ENCODE data around the gene ST6GALNAC6.

Gene ST6GALNAC6

DNA sequence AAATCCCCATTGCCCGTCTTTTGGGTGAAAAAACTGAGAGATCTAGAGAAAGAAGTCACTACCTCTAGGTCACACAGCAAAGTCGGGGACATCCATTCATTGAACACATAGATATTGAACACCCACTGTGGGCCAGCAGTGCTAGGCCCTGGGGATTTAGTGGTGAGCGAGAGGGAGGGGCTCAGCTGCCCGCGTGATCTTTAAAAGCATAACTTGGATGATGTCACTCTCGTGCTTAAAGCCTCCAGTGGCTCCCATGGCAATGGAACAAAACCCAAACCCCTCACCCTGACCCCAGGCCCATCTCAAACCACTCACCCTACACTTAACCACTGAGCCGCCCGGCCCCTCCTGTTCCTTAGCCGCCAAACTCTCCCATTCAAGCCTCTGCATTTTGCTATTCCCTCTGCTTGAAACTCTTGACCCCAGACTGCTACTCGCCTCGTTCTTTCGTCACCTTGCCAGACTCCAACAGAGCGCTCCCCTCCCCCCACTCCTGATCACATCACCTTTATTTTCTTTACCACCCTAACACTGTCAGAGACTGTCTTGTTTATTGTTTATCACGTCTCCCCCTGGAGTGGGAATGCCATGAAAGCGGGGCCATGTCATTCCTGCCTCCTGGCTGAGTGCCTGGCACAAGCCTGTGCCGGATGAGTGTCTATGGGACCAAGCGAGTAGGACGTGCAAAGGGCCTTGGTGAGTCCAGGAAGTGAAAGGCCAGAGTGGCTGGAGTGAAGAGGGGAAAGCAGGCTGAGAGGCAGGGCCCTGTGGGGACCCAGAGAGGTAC lies 31.9 kb upstream of the ST6GALNAC6 start:
- DNase-seq, result no peak

DNA sequence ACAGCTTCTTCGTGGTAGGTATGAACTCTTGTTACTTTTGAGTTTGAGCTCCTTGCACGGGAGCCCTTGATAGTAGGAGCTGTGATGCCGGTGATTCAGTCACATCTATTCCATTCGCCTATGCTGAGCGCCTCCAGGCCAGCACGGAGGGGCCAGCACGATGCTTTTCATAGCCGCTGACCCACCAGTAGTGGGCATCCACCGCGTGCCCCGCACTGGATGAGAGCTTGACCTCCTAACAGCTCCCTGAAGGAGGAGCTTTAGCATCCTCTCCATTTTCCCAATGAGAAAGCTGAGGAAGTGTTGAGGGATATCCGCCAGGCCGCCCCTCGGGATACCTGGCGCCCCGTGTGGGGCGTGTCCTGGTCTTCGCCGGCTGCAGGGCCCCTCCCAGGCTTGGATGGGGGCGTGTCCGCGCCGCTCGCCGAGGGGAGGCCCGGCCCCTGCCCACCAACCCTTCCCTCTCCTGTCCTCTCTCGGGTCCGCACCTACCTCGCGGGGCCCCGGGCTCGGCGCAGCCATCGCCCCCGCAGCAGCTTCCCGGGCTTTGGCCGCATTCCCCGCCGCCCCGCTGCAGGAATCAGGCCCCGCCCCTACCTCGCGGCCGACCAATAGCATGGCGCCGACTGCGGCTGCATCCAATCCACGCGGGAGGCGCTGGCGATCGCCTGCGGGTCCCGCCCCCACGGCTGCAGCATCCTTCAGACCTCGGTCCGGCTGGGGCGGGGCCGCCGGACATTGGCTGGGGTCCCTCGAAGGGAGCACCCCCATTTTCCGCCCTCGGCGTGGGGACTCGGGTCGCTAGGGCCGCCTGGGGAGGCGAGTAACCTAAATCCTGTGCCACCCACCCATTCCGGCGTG lies 31.1 kb upstream of the ST6GALNAC6 start, which contains the start of gene PIP5KL1:
Gene PIP5KL1 (minus strand): TSS at position 547 of the 861 bp plus-strand sequence. CDS start 25 bp downstream, at position 522.
- DNase-seq, result peak; percentile 63

DNA sequence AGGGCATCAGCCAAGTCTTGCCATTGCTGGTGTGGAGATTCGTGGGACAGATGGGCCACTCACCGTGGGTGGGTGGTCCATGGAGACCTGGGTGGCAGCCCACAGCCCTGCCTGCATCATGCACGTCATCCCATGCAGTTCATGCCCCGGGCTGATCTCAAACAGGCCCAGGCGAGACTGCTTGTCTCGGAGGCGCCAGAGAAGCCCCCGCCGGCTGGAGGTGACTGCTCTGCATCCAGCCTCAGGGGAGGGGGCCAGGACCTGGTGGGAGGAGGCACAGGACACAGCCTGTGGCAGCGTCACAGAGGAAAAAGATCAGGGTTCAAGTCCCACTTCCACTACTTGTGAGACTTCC lies 30.2 kb upstream of the ST6GALNAC6 start:
- no peak for DNase-seq

DNA sequence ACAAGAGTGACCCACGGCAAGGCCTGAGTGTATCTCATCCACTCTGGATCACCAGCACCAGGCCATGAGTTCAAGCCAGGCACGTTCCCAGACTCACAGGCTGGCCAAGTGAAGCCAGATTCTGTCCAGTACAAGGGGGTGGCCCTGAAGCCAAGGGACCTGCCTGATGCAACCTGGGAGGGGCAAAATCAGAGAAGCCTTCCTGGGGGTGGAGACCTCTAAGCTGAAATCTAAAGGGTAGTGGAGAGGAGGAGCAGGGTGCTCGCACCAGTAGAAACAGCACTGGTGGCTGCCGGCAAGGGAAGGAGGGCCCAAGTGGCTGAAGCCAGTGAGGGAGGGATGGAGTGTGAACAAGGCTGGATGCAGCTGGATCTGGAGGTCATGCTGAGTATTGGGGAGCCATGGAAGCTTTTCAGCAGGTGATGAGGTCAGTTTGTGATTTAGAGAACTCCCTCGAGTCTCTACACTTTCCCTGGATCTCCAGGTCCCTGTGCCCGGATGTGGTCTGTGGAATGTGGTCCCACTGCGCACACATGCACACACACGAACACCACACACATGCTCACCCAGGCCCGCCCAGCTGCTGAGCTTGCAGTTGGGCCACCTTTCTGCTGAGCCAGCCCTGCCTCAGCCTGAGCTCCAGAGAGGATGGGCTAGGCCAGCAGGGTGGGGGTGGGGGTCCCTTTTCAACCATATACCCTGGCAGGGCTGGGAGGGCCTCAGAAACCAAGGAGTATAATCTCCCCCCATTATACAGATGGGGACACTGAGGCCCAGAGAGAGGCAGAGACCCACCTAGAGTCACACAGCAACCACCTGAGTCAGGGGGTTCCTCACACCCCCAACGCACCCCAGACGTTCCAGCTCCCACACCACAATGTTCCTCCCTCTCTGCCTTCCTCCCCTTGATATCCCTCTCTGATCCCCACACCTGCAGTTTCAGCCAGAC lies 29.5 kb upstream of the ST6GALNAC6 start:
- DNase-seq, result no peak

DNA sequence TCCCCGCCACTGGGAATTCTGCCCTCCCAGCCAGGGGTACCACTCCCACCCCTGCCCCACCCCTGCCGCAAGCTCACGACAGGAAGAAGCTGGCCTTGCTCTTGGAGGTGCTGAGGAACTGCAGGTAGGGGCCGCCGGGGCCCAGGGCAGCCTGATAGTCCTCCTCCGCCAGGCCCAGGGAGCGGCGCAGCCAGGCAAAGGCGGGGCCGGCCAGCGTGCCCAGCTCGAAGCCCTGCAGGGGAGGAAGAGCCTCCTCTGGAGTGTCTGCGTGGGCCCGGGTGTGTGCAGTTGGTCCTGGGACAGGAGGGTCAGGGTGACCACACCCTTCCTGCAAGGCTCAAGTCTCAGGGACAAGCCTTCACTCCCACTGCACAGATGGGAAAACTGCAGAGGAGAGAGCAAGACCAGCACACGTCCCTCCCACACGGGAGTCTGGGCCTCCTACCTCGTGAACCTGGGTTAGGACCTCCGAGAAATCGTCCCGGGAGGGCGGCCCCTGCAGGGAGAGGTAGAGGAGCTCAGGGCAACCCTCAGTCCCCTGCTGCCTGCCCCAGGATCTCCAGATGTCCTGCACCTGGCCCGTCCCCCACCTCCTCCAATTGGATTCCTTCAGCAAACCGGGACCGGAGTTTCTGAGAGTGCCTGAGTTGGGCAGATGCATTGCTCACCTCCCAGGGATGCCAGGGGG lies 28.7 kb upstream of the ST6GALNAC6 start:
- DNase-seq, result no peak

DNA sequence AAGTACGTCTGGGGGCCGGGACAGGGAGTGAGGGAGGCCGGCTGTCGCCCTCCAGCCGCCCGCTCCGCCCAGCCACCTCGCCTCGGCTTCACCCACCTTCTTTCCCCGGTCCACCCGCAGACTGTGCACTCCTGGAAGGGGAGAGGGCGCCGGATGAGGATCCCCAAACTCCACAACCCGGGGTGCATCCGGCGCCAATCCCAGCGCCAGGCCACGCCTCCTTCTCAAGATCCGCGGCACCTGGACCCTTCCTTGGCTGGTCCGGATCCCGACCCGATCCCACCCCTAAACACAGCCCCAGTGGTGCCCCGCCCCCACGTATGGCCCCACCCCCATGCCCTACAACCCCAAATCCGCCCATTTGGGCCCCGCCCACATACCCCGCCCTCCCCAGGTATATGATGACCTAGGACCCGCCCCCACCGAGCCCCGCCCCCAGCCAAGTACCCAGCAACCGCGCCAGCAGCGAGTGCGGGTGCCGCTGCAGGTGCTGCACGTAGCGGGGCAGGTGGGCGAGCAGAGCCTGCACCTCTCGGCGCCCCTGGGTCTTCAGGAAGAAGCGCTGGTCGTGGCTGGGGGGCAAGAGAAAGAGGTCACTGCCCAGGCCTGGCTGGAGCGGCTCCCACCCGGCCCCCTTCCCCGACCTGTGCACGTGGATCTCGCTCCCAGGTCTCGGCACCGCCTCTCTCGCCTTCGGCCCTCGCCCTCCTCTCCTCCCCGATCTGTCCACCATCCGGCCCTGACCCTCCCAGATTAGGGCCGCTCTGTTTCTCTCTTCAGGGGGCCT lies 28.0 kb upstream of the ST6GALNAC6 start:
- DNase-seq, result peak; percentile 67

DNA sequence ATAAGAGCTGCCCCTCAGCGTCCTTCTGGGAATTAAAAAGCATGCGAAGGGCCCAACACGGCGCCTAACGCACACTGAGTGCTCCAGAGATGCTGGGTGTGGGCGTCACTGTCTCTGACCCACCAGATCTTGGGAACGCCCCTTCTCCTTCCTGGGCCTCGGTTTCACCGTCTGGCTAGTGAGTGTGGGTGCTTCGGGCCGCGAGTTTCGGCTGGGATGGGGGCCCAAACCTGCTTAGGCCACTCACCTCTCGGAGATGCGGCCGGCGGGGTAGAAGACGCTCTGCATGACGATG lies 27.4 kb upstream of the ST6GALNAC6 start:
- no peak for DNase-seq

DNA sequence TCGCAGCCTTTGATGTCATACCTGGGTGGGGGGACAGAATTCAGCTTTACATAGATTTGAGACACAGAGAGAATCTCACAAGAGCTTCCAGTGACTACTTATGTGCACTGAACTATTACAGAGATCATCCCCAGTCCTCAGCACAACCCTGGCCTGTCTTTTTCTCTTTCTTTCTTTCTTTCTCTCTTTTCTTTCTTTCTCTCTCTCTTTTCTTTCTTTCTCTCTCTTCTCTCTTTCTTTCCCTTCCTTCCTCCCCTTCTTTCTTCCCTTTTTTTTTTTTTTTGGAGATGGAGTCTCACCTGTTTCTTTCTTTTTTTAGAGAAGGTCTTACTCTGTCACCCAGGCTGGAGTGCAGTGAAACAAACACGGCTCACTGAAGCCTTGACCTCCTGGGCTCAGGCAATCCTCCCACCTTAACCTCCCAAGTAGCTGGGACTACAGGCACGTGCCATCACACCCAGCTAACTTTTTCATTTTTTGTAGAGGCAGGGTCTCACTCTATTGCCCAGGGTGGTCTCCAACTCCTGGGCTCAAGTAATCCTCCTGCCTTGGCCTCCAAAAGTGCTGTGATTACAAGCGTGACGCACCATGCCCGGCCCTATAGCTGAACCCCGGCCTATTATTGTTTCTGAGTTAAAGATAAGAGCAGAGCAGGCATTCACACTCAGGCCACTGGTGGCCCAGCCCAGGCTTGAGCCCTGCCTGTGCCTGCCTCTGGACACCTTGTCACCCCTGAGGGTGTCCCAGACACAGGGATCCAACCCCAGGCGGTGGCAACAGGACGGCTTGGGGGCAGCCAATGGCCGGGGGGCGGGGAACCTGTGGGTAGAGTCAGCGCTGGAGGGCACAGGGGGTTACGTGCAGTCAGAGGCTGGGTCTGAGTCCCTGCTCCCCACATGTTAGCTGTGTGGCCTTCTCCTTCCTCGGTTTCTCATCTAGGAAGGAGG lies 26.8 kb upstream of the ST6GALNAC6 start:
- DNase-seq, result no peak

DNA sequence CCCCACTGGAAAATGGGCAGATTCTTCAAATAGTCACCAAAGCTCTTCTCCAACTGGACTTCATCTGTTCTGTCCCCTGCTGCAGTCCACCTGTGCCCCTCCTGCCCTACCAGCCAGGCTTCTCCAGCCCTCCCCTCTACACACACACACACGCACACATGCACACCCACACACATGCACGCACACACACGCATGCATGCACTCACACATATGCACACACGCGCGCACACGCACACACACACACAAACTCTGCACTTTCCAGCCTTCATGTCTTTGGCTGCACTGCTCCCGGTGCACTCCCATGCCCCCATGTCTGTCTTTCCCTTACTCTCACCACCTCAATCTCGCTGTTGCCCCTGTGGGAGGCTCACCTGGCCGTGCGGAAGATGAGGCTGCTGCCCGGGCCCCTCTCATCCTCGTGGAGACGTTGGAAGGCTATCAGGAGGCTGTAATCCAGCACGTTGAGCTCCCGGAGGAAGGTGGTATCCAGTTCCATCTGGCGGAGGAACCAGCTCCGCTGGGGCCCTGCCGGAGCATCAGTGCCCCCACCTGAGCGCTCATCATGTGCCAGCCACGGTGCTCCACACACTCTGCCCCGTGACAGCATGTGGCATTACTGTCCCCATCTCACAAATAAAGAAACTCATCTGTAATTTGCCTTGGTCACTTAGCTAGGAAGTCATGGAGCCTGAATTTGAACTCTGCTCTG lies 25.5 kb upstream of the ST6GALNAC6 start:
- DNase-seq, result no peak

DNA sequence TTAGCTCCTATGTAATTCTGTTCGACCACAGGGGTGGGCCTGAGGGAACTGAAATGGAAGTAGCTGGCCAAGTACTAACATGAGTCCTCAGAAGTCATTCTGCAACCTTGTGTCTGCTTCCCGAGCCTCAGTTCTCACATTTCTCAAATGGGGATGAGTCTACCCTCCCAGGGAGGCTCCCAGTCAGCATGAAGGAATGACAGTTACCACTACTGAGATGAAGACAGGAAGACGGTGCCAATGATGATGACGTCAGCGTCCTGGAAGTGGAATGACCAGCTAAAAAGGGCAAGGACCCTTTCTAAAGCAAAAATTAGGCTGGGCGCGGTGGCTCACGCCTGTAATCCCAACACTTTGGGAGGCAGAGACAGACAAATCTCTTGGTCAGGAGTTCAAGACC lies 24.4 kb upstream of the ST6GALNAC6 start:
- no peak for DNase-seq

DNA sequence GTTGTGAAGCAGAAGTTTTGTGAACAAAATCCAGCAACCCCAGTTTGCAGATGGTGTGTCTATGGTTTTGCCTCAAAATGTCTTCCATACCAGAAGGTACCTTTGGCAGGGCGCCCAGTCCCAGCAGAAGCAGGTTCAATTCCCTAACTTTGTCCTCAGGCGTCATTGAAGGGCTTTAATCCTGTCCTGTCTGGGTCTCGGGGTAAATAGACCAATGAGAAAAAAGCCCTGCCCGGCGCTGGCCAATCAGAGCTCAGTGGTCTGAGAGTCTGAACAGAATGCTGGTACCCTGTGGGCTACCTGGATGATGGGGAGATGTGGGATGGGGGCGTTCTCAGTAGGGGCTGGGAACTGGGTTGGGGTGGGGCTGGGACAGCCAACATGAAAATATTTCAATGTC lies 23.6 kb upstream of the ST6GALNAC6 start:
- no peak for DNase-seq

DNA sequence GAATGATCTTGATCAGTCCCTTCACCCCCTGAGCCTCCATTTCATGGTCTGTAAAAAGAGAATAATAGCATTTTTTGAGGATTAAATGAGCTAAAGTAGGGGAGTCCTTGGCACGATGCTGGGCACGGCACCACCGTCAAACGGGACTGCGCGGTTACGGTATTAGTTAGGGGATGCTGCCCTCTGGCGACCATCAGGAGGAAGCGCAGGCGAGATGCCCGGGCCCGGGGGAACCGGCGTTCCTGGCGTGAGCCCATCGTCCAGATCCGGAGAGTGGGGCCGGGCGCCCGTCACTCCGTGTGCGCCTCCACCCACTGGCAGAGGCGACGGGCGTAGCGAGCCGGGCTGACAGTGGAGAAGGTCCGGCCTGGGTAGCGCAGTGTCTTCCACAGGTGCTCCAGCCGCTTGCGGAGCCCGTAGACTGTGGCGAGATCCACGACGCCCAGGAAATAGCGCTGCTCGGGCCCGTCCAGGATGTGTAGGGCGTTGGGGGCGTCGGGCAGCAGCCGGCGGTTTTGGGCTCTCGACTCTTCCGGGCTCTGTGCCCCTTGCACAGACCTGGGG lies 22.2 kb upstream of the ST6GALNAC6 start:
- DNase-seq, result peak; percentile 78

DNA sequence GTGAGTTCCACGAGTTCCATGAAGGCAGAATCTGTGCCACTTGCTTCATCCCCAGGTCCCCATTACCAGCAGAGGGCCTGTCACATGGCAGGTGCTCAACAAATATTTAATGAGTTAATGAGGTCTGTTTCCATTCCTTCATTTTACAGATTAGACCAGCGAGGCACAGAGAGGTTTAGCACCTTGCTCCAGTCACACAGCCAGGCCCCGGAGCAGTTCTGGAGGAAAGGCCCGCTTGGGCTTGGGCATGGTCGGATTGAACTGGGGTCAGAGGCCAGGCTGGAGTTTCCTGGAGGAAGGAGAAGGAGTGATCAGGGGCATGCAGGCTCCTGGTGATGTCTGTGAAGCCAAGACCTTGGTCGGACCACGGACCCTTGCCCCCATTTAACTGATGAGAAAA lies 21.4 kb upstream of the ST6GALNAC6 start:
- no peak for DNase-seq

DNA sequence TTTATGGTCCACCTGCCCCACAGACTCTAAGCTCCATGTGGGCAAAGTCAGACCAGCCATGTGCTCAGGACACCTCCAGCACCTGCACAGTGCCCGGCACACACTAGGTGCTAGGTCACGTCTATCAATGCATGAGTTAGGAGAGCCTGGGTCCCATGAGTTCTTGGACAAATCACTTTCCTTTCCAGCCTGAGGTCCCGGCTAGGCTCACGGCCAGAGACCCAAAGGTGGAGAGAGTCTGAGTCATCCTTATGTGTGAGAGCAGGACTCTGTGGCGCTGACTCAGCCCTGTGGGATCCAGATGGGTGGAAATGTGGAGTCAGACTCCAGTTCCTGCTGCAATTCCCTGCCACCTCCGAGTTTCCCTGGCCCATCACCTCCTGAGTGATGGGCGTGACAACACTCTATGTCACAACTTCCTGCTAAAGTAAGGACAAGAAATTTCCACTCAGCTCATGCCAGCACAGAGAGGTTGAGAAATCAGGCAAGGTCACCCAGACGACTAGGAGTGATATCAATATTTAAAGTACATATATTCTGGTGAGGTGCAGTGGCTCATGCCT lies 19.9 kb upstream of the ST6GALNAC6 start:
- no peak for DNase-seq

DNA sequence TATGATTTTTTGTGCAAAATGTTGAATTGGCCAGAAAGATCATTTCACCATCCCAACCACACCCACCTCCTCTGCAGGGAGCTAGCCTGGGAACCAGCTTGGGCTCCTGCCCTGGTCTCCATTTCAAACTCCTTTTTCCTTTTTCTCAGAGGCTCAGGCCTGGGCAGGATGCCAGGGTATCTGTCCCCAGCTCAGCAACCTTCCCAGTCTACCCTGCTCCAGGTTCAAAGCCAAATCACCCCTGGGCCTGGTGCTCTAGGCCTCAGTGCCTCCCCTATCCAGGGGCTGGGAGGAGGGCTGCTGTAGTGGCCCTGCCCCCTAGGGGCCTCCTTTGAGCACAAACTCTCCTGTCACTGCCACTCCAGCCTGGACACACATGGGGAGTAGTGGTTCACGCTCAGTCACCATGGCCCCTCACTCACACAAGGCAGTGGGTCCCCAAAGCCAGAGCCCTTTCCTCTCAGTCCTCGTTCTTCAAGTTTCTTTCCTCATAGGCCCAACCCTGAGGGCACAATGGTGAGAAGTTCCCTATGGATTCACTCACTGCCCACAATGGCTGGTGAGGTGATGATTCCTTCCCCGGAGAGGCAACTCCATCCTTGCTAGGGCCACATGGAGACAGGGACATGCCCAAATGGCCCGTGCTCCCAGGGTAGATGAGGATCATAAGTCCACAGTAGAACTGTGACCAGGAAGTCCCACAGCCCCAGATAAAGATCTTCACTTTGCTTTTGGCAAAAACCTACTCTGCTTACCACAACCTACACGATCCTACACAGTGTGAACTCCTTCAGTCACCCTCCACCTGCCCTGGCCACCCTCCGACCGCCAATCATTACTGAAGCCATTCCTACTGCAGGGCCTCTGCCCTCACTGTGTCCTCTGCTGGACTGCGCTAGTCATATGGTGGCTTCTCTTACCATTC lies 19.0 kb upstream of the ST6GALNAC6 start:
- no peak for DNase-seq

DNA sequence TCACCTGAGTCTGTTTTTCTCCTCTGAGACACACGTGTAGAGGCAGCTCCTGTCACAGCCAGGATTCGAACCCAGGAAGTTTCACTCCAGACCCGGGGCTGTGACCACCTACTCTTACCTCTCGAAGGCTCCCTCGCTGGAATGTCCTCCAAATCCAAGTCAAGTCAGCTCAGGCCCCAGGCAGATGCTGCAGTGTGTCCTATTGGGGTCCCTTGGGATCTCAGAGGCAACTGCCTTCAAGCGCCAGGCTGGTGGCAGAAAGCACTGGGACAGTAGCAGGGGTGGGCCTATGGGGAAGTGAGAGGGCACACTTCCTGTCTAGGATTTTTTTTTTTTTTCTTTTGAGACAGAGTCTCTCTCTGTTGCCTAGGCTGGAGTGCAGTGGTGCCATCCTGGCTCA lies 18.2 kb upstream of the ST6GALNAC6 start:
- no peak for DNase-seq

DNA sequence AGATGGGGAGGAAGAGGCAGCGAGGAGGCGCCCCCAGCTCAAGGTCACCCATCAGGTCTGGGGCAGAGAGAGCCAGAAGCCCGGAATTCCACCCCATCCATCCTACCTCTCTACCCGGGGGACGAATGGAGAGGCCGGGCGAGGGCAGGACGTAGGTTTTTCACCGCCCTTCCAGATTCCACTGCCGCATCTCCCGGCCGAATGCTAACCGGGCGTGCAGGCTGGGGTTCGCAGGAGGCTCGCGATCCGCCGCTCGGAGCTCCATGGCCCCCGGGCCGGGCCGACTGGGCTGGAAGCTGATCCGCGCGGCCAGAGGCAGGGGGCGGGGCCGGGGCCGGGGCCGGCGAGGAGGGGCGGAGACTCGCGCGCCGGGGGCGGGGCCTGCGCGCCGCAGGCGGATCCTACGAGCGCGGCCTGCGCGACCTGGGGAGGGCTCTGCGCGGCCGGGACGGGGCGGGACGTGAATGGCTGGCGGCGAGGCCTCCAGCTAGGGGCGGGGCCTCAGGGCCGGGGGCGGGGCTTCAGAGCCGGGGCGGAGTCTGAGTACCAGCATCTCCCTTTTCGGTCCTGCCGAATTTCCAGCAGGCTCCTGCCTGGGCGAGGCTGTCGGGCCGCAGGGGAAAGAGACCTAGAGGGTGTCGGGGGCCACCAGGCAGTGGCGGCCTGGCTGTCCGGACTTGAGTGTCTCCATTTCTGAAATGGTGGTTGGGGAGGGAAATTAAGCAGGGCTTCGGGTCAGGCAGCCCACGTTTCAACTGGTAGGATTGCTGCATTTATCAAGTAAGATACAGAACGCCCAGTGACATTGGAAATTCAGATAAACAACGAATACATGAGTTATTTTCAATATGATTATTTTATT lies 17.5 kb upstream of the ST6GALNAC6 start, which contains the start of gene ST6GALNAC4:
Gene ST6GALNAC4 (minus strand): TSS at position 322 of the 862 bp plus-strand sequence. CDS start 622 bp downstream, outside the sequence.
- DNase-seq, result peak; percentile 96
